ENCODE results near the gene ZBTB16.

Gene ZBTB16

DNA sequence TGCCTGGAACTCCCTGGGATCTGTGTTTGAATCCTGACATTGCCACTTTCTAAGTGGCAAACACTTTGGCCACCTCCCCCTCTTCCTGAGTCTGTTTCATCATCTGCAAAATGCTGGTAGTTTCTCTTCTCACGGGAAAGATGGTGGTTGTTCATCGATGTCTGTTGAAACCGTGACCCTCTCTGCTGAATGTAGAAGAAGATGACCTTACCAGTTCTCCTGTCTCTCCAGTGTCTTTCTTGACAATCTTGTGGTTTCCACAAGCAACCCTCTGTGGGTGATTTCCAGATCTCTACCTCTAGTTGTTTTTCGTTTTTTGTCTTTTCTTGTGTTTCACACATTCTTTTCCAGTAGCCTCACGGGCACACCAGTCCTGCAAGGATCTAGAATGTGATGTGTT, 27.5 kb downstream of the ZBTB16 start:
- TF ChIP-seq, protein P1, sequence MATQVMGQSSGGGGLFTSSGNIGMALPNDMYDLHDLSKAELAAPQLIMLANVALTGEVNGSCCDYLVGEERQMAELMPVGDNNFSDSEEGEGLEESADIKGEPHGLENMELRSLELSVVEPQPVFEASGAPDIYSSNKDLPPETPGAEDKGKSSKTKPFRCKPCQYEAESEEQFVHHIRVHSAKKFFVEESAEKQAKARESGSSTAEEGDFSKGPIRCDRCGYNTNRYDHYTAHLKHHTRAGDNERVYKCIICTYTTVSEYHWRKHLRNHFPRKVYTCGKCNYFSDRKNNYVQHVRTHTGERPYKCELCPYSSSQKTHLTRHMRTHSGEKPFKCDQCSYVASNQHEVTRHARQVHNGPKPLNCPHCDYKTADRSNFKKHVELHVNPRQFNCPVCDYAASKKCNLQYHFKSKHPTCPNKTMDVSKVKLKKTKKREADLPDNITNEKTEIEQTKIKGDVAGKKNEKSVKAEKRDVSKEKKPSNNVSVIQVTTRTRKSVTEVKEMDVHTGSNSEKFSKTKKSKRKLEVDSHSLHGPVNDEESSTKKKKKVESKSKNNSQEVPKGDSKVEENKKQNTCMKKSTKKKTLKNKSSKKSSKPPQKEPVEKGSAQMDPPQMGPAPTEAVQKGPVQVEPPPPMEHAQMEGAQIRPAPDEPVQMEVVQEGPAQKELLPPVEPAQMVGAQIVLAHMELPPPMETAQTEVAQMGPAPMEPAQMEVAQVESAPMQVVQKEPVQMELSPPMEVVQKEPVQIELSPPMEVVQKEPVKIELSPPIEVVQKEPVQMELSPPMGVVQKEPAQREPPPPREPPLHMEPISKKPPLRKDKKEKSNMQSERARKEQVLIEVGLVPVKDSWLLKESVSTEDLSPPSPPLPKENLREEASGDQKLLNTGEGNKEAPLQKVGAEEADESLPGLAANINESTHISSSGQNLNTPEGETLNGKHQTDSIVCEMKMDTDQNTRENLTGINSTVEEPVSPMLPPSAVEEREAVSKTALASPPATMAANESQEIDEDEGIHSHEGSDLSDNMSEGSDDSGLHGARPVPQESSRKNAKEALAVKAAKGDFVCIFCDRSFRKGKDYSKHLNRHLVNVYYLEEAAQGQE (IDR thresholded peaks at IDR 0.05; ENCODE audit: insufficient replicate concordance, low read depth) = no peak
- no peak for TF ChIP-seq POLR2AphosphoS5 (IDR thresholded peaks at IDR 0.05; ENCODE audit: low read depth)
- TF ChIP-seq GABPA (IDR thresholded peaks at IDR 0.05; ENCODE audit: low read depth) = no peak
- Histone ChIP-seq H3K4me3 (replicated peaks; ENCODE audit: insufficient read depth, low read length) (no peak overlapping the region), H3K27me3 (ENCODE audit: insufficient read depth, poor library complexity, severe bottlenecking) (no peaks in the 10 kb centered on the region), H3K27ac (replicated peaks) (peak overlapping the region; percentile 94)
- peak in 1 of 2 experiments; percentile 70 for DNase-seq (ENCODE audit: low read depth in 1 of 2, low spot score in 1 of 2)

DNA sequence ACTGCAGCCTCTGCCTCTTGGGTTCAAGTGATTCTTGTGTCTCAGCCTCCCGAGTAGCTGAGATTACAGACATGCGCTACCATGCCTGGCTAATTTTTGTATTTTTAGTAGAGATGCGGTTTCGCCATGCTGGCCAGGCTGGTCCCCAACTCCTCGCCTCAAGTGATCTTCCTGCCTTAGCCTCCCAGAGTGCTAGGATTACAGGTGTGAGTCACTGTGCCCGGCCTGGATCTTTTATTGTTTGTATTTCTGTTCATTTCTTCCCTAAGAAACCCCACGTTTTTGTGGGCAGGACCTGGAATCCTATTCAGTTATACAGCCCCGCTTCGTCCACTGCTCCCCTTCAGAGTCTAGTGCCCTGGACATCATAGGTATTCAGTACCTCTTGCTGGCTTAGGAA, 28.7 kb downstream of the ZBTB16 start:
- TF ChIP-seq GABPA (IDR thresholded peaks at IDR 0.05; ENCODE audit: low read depth) (no peak), POLR2AphosphoS5 (IDR thresholded peaks at IDR 0.05; ENCODE audit: low read depth) (no peak), SPI1 (IDR thresholded peaks at IDR 0.05; ENCODE audit: borderline replicate concordance, low read depth) (no peak)
- TF ChIP-seq, protein P2, sequence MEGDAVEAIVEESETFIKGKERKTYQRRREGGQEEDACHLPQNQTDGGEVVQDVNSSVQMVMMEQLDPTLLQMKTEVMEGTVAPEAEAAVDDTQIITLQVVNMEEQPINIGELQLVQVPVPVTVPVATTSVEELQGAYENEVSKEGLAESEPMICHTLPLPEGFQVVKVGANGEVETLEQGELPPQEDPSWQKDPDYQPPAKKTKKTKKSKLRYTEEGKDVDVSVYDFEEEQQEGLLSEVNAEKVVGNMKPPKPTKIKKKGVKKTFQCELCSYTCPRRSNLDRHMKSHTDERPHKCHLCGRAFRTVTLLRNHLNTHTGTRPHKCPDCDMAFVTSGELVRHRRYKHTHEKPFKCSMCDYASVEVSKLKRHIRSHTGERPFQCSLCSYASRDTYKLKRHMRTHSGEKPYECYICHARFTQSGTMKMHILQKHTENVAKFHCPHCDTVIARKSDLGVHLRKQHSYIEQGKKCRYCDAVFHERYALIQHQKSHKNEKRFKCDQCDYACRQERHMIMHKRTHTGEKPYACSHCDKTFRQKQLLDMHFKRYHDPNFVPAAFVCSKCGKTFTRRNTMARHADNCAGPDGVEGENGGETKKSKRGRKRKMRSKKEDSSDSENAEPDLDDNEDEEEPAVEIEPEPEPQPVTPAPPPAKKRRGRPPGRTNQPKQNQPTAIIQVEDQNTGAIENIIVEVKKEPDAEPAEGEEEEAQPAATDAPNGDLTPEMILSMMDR (IDR thresholded peaks at IDR 0.05; ENCODE audit: insufficient read depth, low read length) = no peak
- TF ChIP-seq, protein P1 (IDR thresholded peaks at IDR 0.05; ENCODE audit: insufficient replicate concordance, low read depth) = no peak
- H3K27ac ChIP-seq (replicated peaks) = peak overlapping the region; percentile 24

DNA sequence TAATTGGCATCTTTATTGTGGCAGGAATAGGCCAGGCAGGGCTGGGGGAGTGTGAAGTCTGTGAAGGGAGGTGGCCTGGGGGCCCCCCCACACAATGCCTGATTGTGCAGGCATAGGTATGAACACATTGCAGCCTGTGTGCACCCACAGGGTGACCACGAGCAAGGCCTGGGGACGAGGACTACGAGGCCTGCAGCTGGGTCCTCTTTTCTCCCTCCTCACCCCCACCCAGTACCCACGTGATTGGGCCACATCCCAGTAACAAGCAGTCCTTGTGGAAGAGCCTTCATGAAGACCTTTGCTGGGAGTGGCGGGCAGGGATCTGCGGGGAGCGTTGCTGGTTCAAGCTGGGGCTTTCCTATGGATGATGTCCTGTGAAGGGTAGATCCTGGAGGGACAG, 29.3 kb downstream of the ZBTB16 start:
- no peaks in the 10 kb centered on the region for H3K27me3 ChIP-seq (ENCODE audit: insufficient read depth, poor library complexity, severe bottlenecking)
- TF ChIP-seq GABPA (IDR thresholded peaks at IDR 0.05; ENCODE audit: low read depth) (no peak), POLR2AphosphoS5 (IDR thresholded peaks at IDR 0.05; ENCODE audit: low read depth) (no peak)
- TF ChIP-seq, protein P2 (IDR thresholded peaks at IDR 0.05; ENCODE audit: insufficient read depth, low read length) = no peak
- no peak overlapping the region for H3K4me3 ChIP-seq (replicated peaks; ENCODE audit: insufficient read depth, low read length)
- peak overlapping the region; percentile 24 for H3K27ac ChIP-seq (replicated peaks)
- DNase-seq (ENCODE audit: low read depth in 1 of 2, low spot score in 1 of 2) = no peak

More for the DNA sequence above, 28.7 kb downstream of the ZBTB16 start:
- no peak for DNase-seq (ENCODE audit: low read depth in 1 of 2, low spot score in 1 of 2)
- no peaks in the 10 kb centered on the region for H3K27me3 ChIP-seq (ENCODE audit: insufficient read depth, poor library complexity, severe bottlenecking)
- H3K4me3 ChIP-seq (replicated peaks; ENCODE audit: insufficient read depth, low read length) = no peak overlapping the region

DNA sequence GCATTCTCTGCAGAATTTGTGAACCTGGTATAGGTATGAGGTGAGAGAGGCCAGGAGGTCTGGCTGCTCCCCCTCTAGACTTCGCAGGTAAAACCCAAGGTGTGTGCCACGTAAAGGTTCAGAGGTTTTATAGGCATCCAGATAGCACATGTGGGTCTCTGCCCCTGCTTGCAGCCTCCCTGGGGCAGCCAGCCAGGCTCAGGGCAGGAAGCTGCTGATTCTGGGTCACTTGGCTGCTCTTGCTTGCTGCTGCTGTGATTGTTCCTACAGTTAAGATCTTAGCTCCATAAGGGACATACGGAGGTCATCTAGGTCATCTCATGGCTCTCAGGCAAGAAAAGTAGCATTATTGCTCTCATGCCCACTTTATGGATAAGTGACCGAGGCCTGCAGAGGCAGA, 30.2 kb downstream of the ZBTB16 start:
- Histone ChIP-seq H3K4me3 (replicated peaks; ENCODE audit: insufficient read depth, low read length) (no peak overlapping the region), H3K27ac (replicated peaks) (no peak overlapping the region), H3K27me3 (ENCODE audit: insufficient read depth, poor library complexity, severe bottlenecking) (no peaks in the 10 kb centered on the region)
- DNase-seq (ENCODE audit: low read depth in 1 of 2, low spot score in 1 of 2) = no peak
- TF ChIP-seq SPI1 (IDR thresholded peaks at IDR 0.05; ENCODE audit: borderline replicate concordance, low read depth) = no peak

DNA sequence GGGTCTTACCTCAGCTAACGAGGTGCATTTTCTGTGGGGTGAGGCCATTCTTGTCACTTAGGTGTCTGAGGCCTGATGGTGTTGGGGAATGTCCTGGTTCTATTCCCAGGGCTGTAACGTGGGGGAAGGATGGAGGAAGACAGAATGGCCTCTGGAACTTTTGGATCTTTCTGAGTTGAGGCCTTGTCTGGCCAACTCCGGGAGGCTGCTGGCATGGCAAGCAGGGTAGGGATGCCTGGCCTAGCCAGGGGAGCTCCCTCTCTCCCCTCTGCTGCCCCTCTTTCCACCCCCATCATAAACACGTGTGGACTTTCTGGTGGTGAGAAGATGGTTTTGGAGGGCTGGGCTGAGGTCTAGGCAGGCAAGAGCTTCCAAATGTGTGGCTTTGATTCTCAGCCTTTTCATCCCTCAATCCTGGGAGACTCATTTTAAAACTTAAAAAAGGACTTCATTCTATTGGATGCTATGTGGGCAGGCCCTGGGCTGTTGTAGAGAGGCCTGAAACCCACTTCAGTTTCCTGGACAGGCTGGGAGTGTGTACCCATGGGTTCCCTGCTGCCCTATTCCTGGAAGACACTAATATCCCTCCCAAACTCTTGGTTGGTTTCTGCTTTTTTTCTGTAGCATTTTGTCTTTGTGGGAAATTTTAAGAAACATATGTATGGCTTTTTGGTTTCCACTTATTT, 30.9 kb downstream of the ZBTB16 start:
- no peak for TF ChIP-seq SPI1 (IDR thresholded peaks at IDR 0.05; ENCODE audit: borderline replicate concordance, low read depth)
- TF ChIP-seq, protein P2 (IDR thresholded peaks at IDR 0.05; ENCODE audit: insufficient read depth, low read length) = no peak
- no peak for DNase-seq (ENCODE audit: low read depth in 1 of 2, low spot score in 1 of 2)
- peak overlapping the region; percentile 55; the same call in 1 of the 2 replicates for H3K27ac ChIP-seq (replicated peaks)
- no peak overlapping the region for H3K4me3 ChIP-seq (replicated peaks; ENCODE audit: insufficient read depth, low read length)
- no peaks in the 10 kb centered on the region for H3K27me3 ChIP-seq (ENCODE audit: insufficient read depth, poor library complexity, severe bottlenecking)

Data from HL-60 (cell line).